Lower lobe of right lung (tissue), 2 donors: ENCODE data around the gene SERPINA3. TPM values are rescaled to one million over a fixed set of nuclear protein-coding genes. Genes with fewer than 3 reads are reported as not detected.

Source experiments
- ATAC-seq, 2 donors: fragments of 200-7000 bp; cut with Tn5 transposase; one replicate each; pipeline ENCODE4 v1.9.1; 2020 to 2022; ENCODE audit warnings: mild to moderate bottlenecking in 2 of 2, moderate library complexity in 2 of 2
- DNase-seq: peaks from one replicate; pipeline ENCODE4 v3.0.0-alpha.2; 2020
- H3K27ac ChIP-seq: fragments of 200-600 bp; one replicate; pipeline ENCODE4 v1.8.0; 2022
- H3K27me3 ChIP-seq: fragments of 200-600 bp; one replicate; pipeline ENCODE4 v1.8.0; 2022; ENCODE audit warnings: low read depth
- H3K36me3 ChIP-seq: fragments of 200-600 bp; one replicate; pipeline ENCODE4 v1.8.0; 2022; ENCODE audit warnings: mild to moderate bottlenecking
- H3K4me1 ChIP-seq: fragments of 200-600 bp; one replicate; pipeline ENCODE4 v1.8.0; 2022
- H3K4me3 ChIP-seq: fragments of 200-600 bp; one replicate; pipeline ENCODE4 v1.8.0; 2022; ENCODE audit warnings: mild to moderate bottlenecking
- H3K9me3 ChIP-seq: fragments of 200-600 bp; one replicate; pipeline ENCODE4 v1.8.0; 2022
- intact Hi-C: fragments of 100-400 bp; cut with DNase I; formaldehyde crosslinking; loops from one replicate; pipeline ENCODE4 v1.11.0; 2022
- total RNA-seq: library from RNA; stranded (reverse); fragmentation: NEBNext Ultra II Directional; extraction: Animal tissue kit (Norgen Biotek cat#: 25700); gene quantifications from one replicate; pipeline ENCODE4 v1.2.1, GENCODE V29; 2021
- TF ChIP-seq, protein P1 (sequence below): fragments of 200-600 bp; IDR thresholded peaks from one replicate; pipeline ENCODE4 v1.8.0; 2022; ENCODE audit warnings: antibody characterized with exemption, mild to moderate bottlenecking
- donor health status: DM: no; HTN: yes; CAD: no; lungs with severe emphysema.

Gene SERPINA3
- total RNA-seq, 1 donor from 2014 or later = 74.6 TPM

DNA sequence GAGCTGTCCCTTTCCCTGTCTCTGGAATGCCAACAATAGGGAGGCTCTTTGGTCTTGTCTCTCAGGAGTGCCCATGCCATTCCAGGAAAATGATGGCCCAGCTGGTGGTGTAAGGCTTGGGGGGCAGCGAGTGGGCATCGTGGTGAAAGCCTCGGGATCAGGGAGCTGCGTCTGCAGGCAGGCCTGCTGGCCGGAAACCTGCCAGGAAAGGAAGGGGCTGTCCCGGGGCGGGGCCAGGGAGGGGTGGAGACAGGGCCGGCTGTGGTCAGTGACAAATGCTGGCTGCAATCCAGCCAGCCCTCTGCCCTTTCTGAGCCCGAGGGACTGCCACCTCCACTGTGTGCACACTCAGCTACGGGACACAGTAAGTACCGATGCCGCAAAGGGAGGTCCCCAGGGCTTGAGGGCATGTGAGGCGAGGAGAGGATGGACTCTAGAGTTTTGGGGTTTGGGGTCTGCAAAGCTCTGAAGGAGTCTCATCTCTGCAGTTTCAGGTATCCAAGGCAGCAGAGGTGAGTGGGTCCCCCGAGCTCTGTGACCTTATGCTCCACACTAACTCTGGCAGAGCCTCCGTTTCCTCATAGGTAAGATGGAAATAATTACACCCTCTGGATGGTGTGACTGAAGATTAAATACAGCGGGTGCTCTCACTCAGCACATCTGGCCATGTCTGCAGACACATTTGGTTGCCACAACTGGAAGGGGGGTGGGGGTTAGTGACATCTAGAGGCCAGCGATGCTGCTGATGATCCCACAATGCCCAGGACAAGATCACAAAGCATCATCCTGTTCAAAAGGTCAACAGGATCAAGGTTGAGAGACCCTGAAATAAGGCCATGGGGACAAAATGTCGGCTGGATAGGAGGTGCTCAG is 30.8 kb upstream of the SERPINA3 start, which contains the start of gene SERPINA5:
SERPINA5 (plus strand) TSS at position 300 of the 873 bp plus-strand sequence. CDS start 5,937 bp downstream, outside the sequence.
- peaks cover 6% of the 10 kb centered on the region for H3K4me1 ChIP-seq
- ATAC-seq = peak in 1 of 2 donors; percentile 45
- no peaks in the 10 kb centered on the region for H3K36me3 ChIP-seq
- no peaks in the 10 kb centered on the region for H3K9me3 ChIP-seq
- intact Hi-C loops = no loop called here
- no peak within 1 kb of the TSS for H3K4me3 ChIP-seq
- TF ChIP-seq, protein P1, sequence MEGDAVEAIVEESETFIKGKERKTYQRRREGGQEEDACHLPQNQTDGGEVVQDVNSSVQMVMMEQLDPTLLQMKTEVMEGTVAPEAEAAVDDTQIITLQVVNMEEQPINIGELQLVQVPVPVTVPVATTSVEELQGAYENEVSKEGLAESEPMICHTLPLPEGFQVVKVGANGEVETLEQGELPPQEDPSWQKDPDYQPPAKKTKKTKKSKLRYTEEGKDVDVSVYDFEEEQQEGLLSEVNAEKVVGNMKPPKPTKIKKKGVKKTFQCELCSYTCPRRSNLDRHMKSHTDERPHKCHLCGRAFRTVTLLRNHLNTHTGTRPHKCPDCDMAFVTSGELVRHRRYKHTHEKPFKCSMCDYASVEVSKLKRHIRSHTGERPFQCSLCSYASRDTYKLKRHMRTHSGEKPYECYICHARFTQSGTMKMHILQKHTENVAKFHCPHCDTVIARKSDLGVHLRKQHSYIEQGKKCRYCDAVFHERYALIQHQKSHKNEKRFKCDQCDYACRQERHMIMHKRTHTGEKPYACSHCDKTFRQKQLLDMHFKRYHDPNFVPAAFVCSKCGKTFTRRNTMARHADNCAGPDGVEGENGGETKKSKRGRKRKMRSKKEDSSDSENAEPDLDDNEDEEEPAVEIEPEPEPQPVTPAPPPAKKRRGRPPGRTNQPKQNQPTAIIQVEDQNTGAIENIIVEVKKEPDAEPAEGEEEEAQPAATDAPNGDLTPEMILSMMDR = no peak
- DNase-seq = no peak
- no peak within 1 kb of the TSS for H3K27ac ChIP-seq
- no peaks in the 10 kb centered on the region for H3K27me3 ChIP-seq

DNA sequence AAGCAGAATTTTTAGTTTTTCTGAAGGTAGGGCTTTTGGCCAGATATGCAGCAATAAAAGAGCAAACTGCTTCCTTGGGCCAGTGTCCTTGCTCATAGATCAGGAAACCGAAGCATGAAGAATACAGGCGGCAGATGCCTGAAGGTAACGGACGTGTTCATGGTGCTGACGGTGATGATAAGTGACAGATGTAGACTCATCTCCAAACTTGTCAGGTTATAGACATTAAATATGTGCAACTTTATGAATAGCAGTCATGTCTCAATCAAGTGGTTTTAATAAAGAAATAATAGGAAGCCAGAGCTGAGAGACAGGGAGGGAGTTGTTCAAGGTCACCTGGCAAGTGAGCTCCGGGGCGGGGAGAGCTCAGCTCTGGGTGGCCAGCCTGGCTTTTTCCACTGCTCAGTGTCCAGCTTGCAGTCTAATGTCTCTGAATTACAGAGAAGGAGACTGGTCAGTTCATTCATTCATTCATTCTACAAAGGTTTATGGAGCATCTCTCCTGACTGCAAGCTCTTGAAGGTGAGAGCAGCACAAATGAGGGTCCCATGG is 29.9 kb upstream of the SERPINA3 start:
- H3K9me3 ChIP-seq = no peaks in the 10 kb centered on the region
- TF ChIP-seq, protein P1 = no peak
- H3K4me3 ChIP-seq = no peak overlapping the region
- no peak for DNase-seq
- intact Hi-C loops = no loop called here
- H3K4me1 ChIP-seq = peaks cover 6% of the 10 kb centered on the region
- ATAC-seq = no peak
- H3K27me3 ChIP-seq = no peaks in the 10 kb centered on the region
- no peak overlapping the region for H3K27ac ChIP-seq
- no peaks in the 10 kb centered on the region for H3K36me3 ChIP-seq

- H3K4me3 ChIP-seq = no peak overlapping the region
- H3K9me3 ChIP-seq = no peaks in the 10 kb centered on the region
- no peak overlapping the region for H3K27ac ChIP-seq
- DNase-seq (no peak), ATAC-seq (no peak)
- H3K27me3 ChIP-seq = peaks cover 2% of the 10 kb centered on the region
- no peaks in the 10 kb centered on the region for H3K36me3 ChIP-seq
- H3K4me1 ChIP-seq = peaks cover 6% of the 10 kb centered on the region
- TF ChIP-seq, protein P1 = no peak
- intact Hi-C loops = no loop called here
Observed at GRCh38 chr14:94582851-94583250, 29.3 kb upstream of the SERPINA3 start.

- H3K36me3 ChIP-seq = no peaks in the 10 kb centered on the region
- DNase-seq (no peak), ATAC-seq (no peak)
- H3K4me3 ChIP-seq = no peak overlapping the region
- intact Hi-C loops = no loop called here
- TF ChIP-seq, protein P1 = no peak
- H3K27me3 ChIP-seq = peaks cover 4% of the 10 kb centered on the region
- H3K9me3 ChIP-seq = no peaks in the 10 kb centered on the region
- peaks cover 6% of the 10 kb centered on the region for H3K4me1 ChIP-seq
- H3K27ac ChIP-seq = no peak overlapping the region
Observed at GRCh38 chr14:94583557-94583956, 28.6 kb upstream of the SERPINA3 start.

DNA sequence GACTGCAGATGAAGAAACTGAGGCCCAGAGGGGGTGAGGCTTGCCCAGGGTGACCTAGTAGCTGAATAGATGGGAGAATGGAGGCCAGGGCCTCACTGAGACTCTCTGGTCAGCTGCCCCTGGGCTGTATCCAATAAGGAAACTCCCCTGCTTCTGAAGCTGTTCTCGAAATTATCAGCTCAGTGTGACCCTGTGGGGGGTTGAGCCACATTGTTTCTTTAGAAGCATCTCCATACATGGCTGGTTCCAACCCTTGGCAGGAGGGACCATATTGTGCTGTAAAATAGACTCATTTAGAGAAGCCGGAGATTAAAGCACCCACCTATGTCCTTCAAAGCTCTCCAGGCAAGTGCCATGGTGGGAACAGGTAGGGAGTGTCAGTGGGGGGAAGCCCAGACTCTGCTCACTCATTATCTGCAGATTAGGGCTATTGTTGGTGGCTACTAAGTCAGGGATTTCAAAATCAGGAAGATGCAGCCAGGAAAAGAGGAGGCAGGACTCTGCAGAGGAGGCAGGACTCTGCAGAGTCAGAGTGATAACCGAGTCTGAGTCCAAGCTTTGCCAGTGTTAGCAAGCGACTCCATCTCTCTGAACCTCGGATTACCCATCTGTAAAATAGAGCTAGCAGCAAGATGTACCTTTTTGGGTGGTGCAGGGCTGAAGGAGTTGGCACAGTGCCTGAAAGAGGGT is 27.5 kb upstream of the SERPINA3 start:
- H3K4me3 ChIP-seq = no peak overlapping the region
- DNase-seq (no peak), ATAC-seq (no peak)
- peaks cover 4% of the 10 kb centered on the region for H3K27me3 ChIP-seq
- no peaks in the 10 kb centered on the region for H3K36me3 ChIP-seq
- TF ChIP-seq, protein P1 = no peak
- peaks cover 6% of the 10 kb centered on the region for H3K4me1 ChIP-seq
- intact Hi-C loops = no loop called here
- H3K9me3 ChIP-seq = no peaks in the 10 kb centered on the region
- H3K27ac ChIP-seq = no peak overlapping the region
